ENCODE measurements around the gene AUTS2. TPM values are rescaled to one million over a fixed set of nuclear protein-coding genes. Genes with fewer than 3 reads are reported as not detected.

AUTS2 gene
- total and polyA plus RNA-seq, 10 of the 15 experiments (the other 5 are each of a cell fraction or from before 2014, with no cell fraction given) = 6.4 to 55.6 (median 21.6) TPM

- TF ChIP-seq MAX (IDR thresholded peaks at IDR 0.05; ENCODE audit: low read depth, low read length) (no peak), SMC3 (IDR thresholded peaks at IDR 0.05; ENCODE audit: borderline replicate concordance, low read length) (no peak), STAT3 (IDR thresholded peaks at IDR 0.05; ENCODE audit: low read depth, low read length) (no peak), REST (IDR thresholded peaks at IDR 0.05; ENCODE audit: low read depth, low read length) (no peak)
These were observed 1034.1 kb downstream of the AUTS2 start (continued) for GRCh38 chr7:70632400-70632799.

- Histone ChIP-seq H3K79me2 (ENCODE audit: control insufficient read depth, insufficient read depth, low read length) (no peaks in the 10 kb centered on the region), H3K4me1 (ENCODE audit: control insufficient read depth, insufficient read depth, low read length) (no peaks in the 10 kb centered on the region), H2AFZ (ENCODE audit: control insufficient read depth, low read depth, low read length) (no peak overlapping the region), H3K36me3 (ENCODE audit: control insufficient read depth in 2 of 2, insufficient read depth in 2 of 2, low read length in 1 of 2) (no peaks in the 10 kb centered on the region; a peak in 2 of 4 replicates), H3K27ac (ENCODE audit: control insufficient read depth, insufficient read depth) (no peak overlapping the region), H3K9me3 (replicated peaks; ENCODE audit: control insufficient read depth, insufficient read depth, low read length) (no peaks in the 10 kb centered on the region), H4K20me1 (ENCODE audit: control insufficient read depth, insufficient read depth) (no peaks in the 10 kb centered on the region), H3K4me2 (ENCODE audit: control insufficient read depth, insufficient read depth) (no peak overlapping the region), H3K27me3 (replicated peaks in 1 of 2; ENCODE audit: control insufficient read depth in 2 of 2, insufficient read depth in 2 of 2, low read length in 1 of 2) (no peaks in the 10 kb centered on the region), H3K4me3 (no peak overlapping the region), H3K9ac (ENCODE audit: control insufficient read depth, insufficient read depth, low read length) (no peak overlapping the region)
- in situ Hi-C loops (cut with MboI) (no loop called here), intact Hi-C loops (cut with micrococcal nuclease; ENCODE audit: unreplicated experiment) (no loop called here)
- 43% methylated on average over 8 of the region's 8 CpGs for WGBS (ENCODE audit: insufficient coverage, insufficient replicate concordance, low lambda C conversion rate, missing lambda C conversion rate)
- FAIRE-seq (no peak), ATAC-seq (no peak), DNase-seq (ENCODE audit: low read depth, low spot score) (no peak)
- ChIA-PET SMC1A (ENCODE audit: uncharacterized antibody, unreplicated experiment) (interaction anchor here (1.0 kb wide), 1 partner anchor 14 kb away, joined by 3 read pairs; no protein-coding TSS in a partner anchor), CTCF (no interaction called here), RAD21 (ENCODE audit: unreplicated experiment) (no interaction called here), POLR2A (interaction anchor here (0.7 kb wide), 1 partner anchor 1343 kb away, joined by 6 read pairs; no protein-coding TSS in a partner anchor)
- BruUV-seq (replicated peaks) = no TSS peak
- TF ChIP-seq EED (IDR thresholded peaks at IDR 0.05; ENCODE audit: low read depth) (no peak), ZNF274 (IDR thresholded peaks at IDR 0.05; ENCODE audit: insufficient read depth, insufficient read length) (no peak), ZNF217 (IDR thresholded peaks at IDR 0.05) (no peak), MEF2A (IDR thresholded peaks at IDR 0.05; ENCODE audit: insufficient read depth, low read depth, low read length) (no peak), TBL1XR1 (IDR thresholded peaks at IDR 0.05; ENCODE audit: low read depth, low read length) (no peak), MTA2 (IDR thresholded peaks at IDR 0.05; ENCODE audit: low read depth) (no peak)
These were observed 1035.8 kb downstream of the AUTS2 start for GRCh38 chr7:70634071-70634470.

All from GM12878 (cell line).